ENCODE data around the gene ZNF333. TPM values are rescaled to one million over a fixed set of nuclear protein-coding genes. Genes with fewer than 3 reads are reported as not detected.

ZNF333 gene
- total and polyA plus RNA-seq, 2 donors (not counting 3 experiments of a cell fraction or from before 2014, with no cell fraction given), result 11.1 to 19.7 TPM

GRCh38 chr19:14732510-14732909, 42.7 kb downstream of the ZNF333 start:
- CTCF ChIA-PET, result no interaction called here
- DNase-seq (ENCODE audit: low read depth, low spot score) (no peak), FAIRE-seq (no peak)
- Histone ChIP-seq H3K4me3 (replicated peaks in 1 of 3; ENCODE audit: insufficient read depth in 1 of 3, low read depth in 1 of 3, low read length in 3 of 3) (no peak overlapping the region), H3K9me1 (replicated peaks; ENCODE audit: control insufficient read depth, extremely low read depth, insufficient read depth, low read length) (no peaks in the 10 kb centered on the region), H4K20me1 (replicated peaks; ENCODE audit: control insufficient read depth, extremely low read depth, insufficient read depth, low read length) (no peaks in the 10 kb centered on the region), H3K27ac (ENCODE audit: insufficient read depth, low read depth, low read length) (no peak overlapping the region), H3K9ac (replicated peaks; ENCODE audit: extremely low read depth, insufficient read depth, low read length) (no peak overlapping the region), H3K4me1 (ENCODE audit: control insufficient read depth, extremely low read depth, insufficient read depth, low read length) (no peaks in the 10 kb centered on the region), H2AFZ (ENCODE audit: low read depth, low read length) (no peak overlapping the region), H3K9me3 (replicated peaks; ENCODE audit: control insufficient read depth, insufficient read depth, low read length) (no peaks in the 10 kb centered on the region), H3K27me3 (ENCODE audit: control insufficient read depth in 2 of 2, insufficient read depth in 2 of 2, low read length in 2 of 2) (no peaks in the 10 kb centered on the region), H3K4me2 (ENCODE audit: insufficient read depth, low read length) (no peak overlapping the region), H3K79me2 (ENCODE audit: control insufficient read depth, insufficient read depth, low read length) (no peaks in the 10 kb centered on the region), H3K36me3 (ENCODE audit: control insufficient read depth in 2 of 2, extremely low read depth in 1 of 2, insufficient read depth in 2 of 2, low read length in 2 of 2) (no peaks in the 10 kb centered on the region)
- no TSS peak for BruUV-seq (replicated peaks)
- TF ChIP-seq MAX (IDR thresholded peaks at IDR 0.05; ENCODE audit: insufficient read depth, insufficient read length) (no peak), JUN (IDR thresholded peaks at IDR 0.05; ENCODE audit: borderline replicate concordance, insufficient read depth, insufficient read length, low read depth) (no peak), GATA2 (IDR thresholded peaks at IDR 0.05; ENCODE audit: insufficient read depth, insufficient read length, low read depth, low read length) (no peak), CTCF (IDR thresholded peaks at IDR 0.05; ENCODE audit: extremely low read depth in 1 of 2, insufficient read depth in 1 of 2, low read depth in 1 of 2, low read length in 2 of 2) (no peak), POLR2A (IDR thresholded peaks at IDR 0.05; ENCODE audit: low read depth, low read length) (no peak), EZH2 (IDR thresholded peaks at IDR 0.05; ENCODE audit: borderline replicate concordance, low read depth, low read length, severe bottlenecking) (no peak), FOS (IDR thresholded peaks at IDR 0.05; ENCODE audit: borderline replicate concordance, insufficient read depth, low read length) (no peak), POLR2AphosphoS5 (IDR thresholded peaks at IDR 0.05; ENCODE audit: insufficient read depth, low read depth, low read length) (no peak)
- dilution Hi-C loops (cut with MboI; ENCODE audit: extremely low pct_ligation_motif_present, low sequenced_read_pairs) (no loop called here), intact Hi-C loops (cut with micrococcal nuclease) (no loop called here)
- POLR2A ChIA-PET, result no interaction called here
